Peyer's patch (tissue), 4 donors: ENCODE measurements around the gene EFL1.

Experiments used
- CTCF ChIP-seq, 6 experiments: fragments of 450-650 bp in 4 of 6; fragments of 200-600 bp in 2 of 6; sonication (generic) in 1 of 6; IDR thresholded peaks; one replicate each; pipeline ENCODE4 v1.5.1; 2017 to 2019; ENCODE audit warnings: antibody characterized with exemption in 6 of 6, mild to moderate bottlenecking in 3 of 6, moderate library complexity in 1 of 6
- POLR2A ChIP-seq, 2 donors: fragments of 450-650 bp; IDR thresholded peaks; one replicate each; pipeline ENCODE4 v1.5.1; 2017; ENCODE audit warnings: antibody characterized with exemption in 2 of 2, mild to moderate bottlenecking in 2 of 2, moderate library complexity in 2 of 2

GRCh38 chr15:82183121-82184031 lies 79.2 kb downstream of the EFL1 start:
- TF ChIP-seq POLR2A (IDR thresholded peaks at IDR 0.05), result no peak
- no peak for TF ChIP-seq CTCF (IDR thresholded peaks at IDR 0.05)
